ENCODE results near the gene ICOS.

DNA sequence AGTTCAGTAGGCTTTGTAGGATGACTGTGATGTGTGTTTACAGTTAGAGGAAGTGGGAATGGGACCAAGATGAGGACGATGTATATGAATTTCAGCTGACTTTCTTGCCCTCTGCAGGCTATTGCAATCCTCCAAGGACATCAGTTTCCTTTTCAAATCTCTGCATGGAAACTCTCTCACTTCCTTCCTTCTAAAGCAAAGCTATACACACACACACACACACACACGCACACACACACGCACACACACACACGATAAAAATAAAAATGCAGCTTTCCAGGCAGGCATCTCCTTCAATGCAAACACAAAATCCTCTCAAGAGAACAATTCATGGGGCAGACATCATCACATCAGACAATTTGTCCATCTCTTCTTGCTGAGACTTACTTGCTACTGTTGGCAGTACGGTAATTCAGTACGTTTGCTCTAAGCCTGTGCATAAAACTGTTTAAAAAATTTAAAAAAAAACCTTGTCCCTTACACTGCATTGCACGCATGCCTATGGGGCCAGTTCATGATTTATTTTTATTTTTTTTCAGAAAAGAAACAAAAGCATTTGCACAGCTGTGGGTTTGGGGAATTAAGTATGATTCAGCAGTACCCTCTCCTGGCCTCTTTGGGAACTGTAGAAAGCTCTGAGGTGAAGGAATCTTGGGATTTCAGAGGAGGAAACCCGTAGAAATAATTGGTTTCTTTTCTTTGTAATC is 27.1 kb upstream of the ICOS start:
- peak; percentile 51 to 75 (median 68) for TF ChIP-seq CTCF (IDR thresholded peaks at IDR 0.05)
- no peak for TF ChIP-seq POLR2A (IDR thresholded peaks at IDR 0.05)
